Endodermal cell (in vitro differentiated cells): ENCODE measurements around the gene HSD11B2. TPM values are rescaled to one million over a fixed set of nuclear protein-coding genes. Genes with fewer than 3 reads are reported as not detected.

Experiments
- DNase-seq: peaks from one replicate; pipeline ENCODE4 v3.0.0-alpha.2; 2017
- H3K27ac ChIP-seq: 2 replicates; pipeline ENCODE4 v1.5.1; 2013; ENCODE audit warnings: mild to moderate bottlenecking, low read depth, low read length, moderate library complexity
- H3K27me3 ChIP-seq: 2 replicates; pipeline ENCODE4 v1.6.1; 2013; ENCODE audit warnings: mild to moderate bottlenecking, low read length, moderate library complexity; ENCODE audit not compliant: insufficient read depth, control insufficient read depth, poor library complexity, severe bottlenecking
- H3K36me3 ChIP-seq: 2 replicates; pipeline ENCODE4 v1.7.0; 2013; ENCODE audit warnings: mild to moderate bottlenecking, low read length, moderate library complexity; ENCODE audit not compliant: control insufficient read depth, insufficient read depth
- H3K4me1 ChIP-seq: one replicate; pipeline ENCODE4 v1.7.0; 2013; ENCODE audit warnings: low read length; ENCODE audit not compliant: control insufficient read depth, insufficient read depth
- H3K4me3 ChIP-seq: 2 replicates; pipeline ENCODE4 v1.5.1; 2013; ENCODE audit warnings: mild to moderate bottlenecking, low read length, moderate library complexity
- H3K9ac ChIP-seq: 2 replicates; pipeline ENCODE4 v1.6.1; 2013; ENCODE audit warnings: mild to moderate bottlenecking, low read length, moderate library complexity; ENCODE audit not compliant: poor library complexity, severe bottlenecking; ENCODE audit errors: extremely low read depth
- H3K9me3 ChIP-seq: 2 replicates; pipeline ENCODE4 v1.6.1; 2013; ENCODE audit warnings: mild to moderate bottlenecking, low read length, moderate library complexity; ENCODE audit not compliant: control insufficient read depth
- H3K27ac Mint-ChIP-seq: 2 replicates; pipeline ENCODE4 v1.8.0; 2020; ENCODE audit warnings: mixed read lengths
- H3K27me3 Mint-ChIP-seq: 2 replicates; pipeline ENCODE4 v1.8.0; 2021; ENCODE audit warnings: mild to moderate bottlenecking, mixed read lengths; ENCODE audit not compliant: insufficient read depth
- H3K36me3 Mint-ChIP-seq: 2 replicates; pipeline ENCODE4 v1.8.0; 2020; ENCODE audit warnings: low read depth, mixed read lengths
- H3K4me1 Mint-ChIP-seq: 2 replicates; pipeline ENCODE4 v1.8.0; 2020; ENCODE audit warnings: mixed read lengths
- H3K4me3 Mint-ChIP-seq: 2 replicates; pipeline ENCODE4 v1.8.0; 2020; ENCODE audit warnings: mild to moderate bottlenecking, moderate library complexity, mixed read lengths
- H3K9me3 Mint-ChIP-seq: 2 replicates; pipeline ENCODE4 v1.8.0; 2020; ENCODE audit warnings: mild to moderate bottlenecking, mixed read lengths
- WGBS, 2 experiments: methylation state at CpG; one replicate each; pipeline versions ENCODE4 v1.1.5 to v1.1.7; 2013; ENCODE audit warnings: missing lambda C conversion rate in 2 of 2, mixed read lengths in 1 of 2; ENCODE audit not compliant: insufficient coverage in 1 of 2, insufficient read length in 1 of 2; 5-methylcytosine and 5-hydroxymethylcytosine counted together
- total RNA-seq, 2 donors: library from RNA; stranded (reverse); fragmentation: NEBNext Ultra II Directional in 1 of 2; extraction: Animal tissue kit (Norgen Biotek cat#: 25700) in 1 of 2; gene quantifications; 2 replicates in 1 of 2; 3 replicates in 1 of 2; pipeline ENCODE4 v1.2.1, GENCODE V29; 2021
- TF ChIP-seq, protein P1 (sequence below): fragments of 200-600 bp; sonication (generic); conservative IDR thresholded peaks from 2 replicates; pipeline ENCODE4 v1.5.0; 2021; ENCODE audit warnings: antibody characterized with exemption, mild to moderate bottlenecking

HSD11B2 gene
- total RNA-seq, 2 donors from 2014 or later: 10.4 to 14.7 TPM

DNA sequence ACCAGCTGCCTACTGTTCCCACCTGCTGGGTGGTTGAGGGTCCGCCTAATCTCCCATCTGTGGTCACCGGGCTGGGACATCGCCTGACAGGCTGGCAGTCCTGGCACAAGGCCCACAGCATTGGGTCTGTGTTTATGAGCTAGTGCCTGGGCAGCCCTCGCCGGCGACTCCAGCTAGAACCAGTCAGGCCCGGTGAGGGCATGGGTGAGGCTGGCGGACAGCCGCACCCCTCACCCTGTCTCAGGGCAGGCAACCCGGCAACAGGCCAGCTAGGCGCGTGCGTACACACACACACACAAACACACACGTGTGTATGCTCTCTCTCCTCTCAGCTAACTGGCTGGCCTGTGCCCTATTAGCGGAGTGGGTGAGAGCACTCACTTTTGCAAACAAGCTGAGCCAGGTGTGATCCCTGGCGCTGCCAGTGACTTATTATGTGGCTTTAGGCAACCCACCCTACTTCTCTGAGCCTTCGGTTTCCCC is 10.4 kb downstream of the HSD11B2 start:
- Mint-ChIP-seq H3K27ac (no peak overlapping the region), H3K4me1 (peaks cover 3% of the 10 kb centered on the region), H3K27me3 (no peaks in the 10 kb centered on the region)

GRCh38 chr16:67441907-67442306 is 11.0 kb downstream of the HSD11B2 start:
- peaks cover 25% of the 10 kb centered on the region for H3K36me3 Mint-ChIP-seq

More for the DNA sequence above, 10.4 kb downstream of the HSD11B2 start:
- no peak for DNase-seq
- H3K27ac ChIP-seq: no peak overlapping the region
- no peak overlapping the region for H3K4me3 ChIP-seq
- no peak overlapping the region for H3K4me3 Mint-ChIP-seq
- 94 to 96% methylated on average over 11 to 17 of the region's 17 CpGs for WGBS, 2 experiments
- no peak overlapping the region for H3K9ac ChIP-seq
- no peaks in the 10 kb centered on the region for H3K4me1 ChIP-seq
- no peaks in the 10 kb centered on the region for H3K9me3 Mint-ChIP-seq
- no peaks in the 10 kb centered on the region for H3K9me3 ChIP-seq
- H3K36me3 ChIP-seq: peaks cover 10% of the 10 kb centered on the region
- H3K27me3 ChIP-seq: no peaks in the 10 kb centered on the region
- peaks cover 22% of the 10 kb centered on the region for H3K36me3 Mint-ChIP-seq
- TF ChIP-seq, protein P1, sequence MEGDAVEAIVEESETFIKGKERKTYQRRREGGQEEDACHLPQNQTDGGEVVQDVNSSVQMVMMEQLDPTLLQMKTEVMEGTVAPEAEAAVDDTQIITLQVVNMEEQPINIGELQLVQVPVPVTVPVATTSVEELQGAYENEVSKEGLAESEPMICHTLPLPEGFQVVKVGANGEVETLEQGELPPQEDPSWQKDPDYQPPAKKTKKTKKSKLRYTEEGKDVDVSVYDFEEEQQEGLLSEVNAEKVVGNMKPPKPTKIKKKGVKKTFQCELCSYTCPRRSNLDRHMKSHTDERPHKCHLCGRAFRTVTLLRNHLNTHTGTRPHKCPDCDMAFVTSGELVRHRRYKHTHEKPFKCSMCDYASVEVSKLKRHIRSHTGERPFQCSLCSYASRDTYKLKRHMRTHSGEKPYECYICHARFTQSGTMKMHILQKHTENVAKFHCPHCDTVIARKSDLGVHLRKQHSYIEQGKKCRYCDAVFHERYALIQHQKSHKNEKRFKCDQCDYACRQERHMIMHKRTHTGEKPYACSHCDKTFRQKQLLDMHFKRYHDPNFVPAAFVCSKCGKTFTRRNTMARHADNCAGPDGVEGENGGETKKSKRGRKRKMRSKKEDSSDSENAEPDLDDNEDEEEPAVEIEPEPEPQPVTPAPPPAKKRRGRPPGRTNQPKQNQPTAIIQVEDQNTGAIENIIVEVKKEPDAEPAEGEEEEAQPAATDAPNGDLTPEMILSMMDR: no peak

DNA sequence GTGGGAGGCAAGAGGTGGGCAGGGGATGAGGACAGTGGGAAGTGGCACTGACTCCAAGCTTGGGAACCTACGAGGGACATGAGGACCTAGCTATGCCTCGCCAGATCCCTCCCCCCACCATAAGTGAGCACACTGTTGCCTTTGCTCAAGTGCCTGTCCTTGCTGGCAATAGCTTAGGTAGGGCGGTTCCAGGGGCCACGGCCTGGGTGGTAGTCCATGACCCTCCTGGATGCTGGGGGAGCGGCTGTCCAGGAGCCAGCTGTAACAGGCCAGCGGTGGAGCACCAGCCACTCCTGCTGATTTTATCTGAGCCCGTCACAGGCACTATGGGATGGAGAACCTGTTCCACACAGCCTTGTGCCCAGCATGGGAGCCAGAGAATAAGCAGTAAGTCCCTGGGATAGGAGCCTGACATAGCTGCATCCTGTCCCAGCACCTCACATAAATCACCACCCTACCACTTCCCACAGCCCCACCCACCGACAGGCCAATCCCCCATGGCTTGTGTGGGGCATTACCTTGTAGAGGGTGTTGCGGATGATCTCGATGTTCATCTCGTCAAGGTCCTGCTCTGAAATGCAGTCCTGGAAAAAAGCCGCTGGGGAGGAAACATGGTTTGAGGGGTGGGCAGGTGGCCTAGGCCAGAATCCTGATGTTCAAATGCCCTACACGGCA is 11.8 kb downstream of the HSD11B2 start:
- H3K27me3 ChIP-seq: no peaks in the 10 kb centered on the region
- Mint-ChIP-seq H3K4me1 (peaks cover 3% of the 10 kb centered on the region), H3K27ac (no peak overlapping the region), H3K36me3 (peaks cover 25% of the 10 kb centered on the region), H3K27me3 (no peaks in the 10 kb centered on the region), H3K9me3 (no peaks in the 10 kb centered on the region), H3K4me3 (no peak overlapping the region)
- H3K4me1 ChIP-seq: no peaks in the 10 kb centered on the region
- 96 to 99% methylated on average over 8 to 13 of the region's 13 CpGs for WGBS, 2 experiments
- no peak overlapping the region for H3K9ac ChIP-seq
- peaks cover 10% of the 10 kb centered on the region for H3K36me3 ChIP-seq
- TF ChIP-seq, protein P1: no peak
- H3K27ac ChIP-seq: no peak overlapping the region
- DNase-seq: no peak
- no peaks in the 10 kb centered on the region for H3K9me3 ChIP-seq
- H3K4me3 ChIP-seq: no peak overlapping the region

More at GRCh38 chr16:67441907-67442306, 11.0 kb downstream of the HSD11B2 start:
- Histone ChIP-seq H3K27me3 (no peaks in the 10 kb centered on the region), H3K4me1 (no peaks in the 10 kb centered on the region), H3K27ac (no peak overlapping the region), H3K9ac (no peak overlapping the region), H3K36me3 (peaks cover 10% of the 10 kb centered on the region), H3K9me3 (no peaks in the 10 kb centered on the region), H3K4me3 (no peak overlapping the region)
- no peak for DNase-seq
- Mint-ChIP-seq H3K27me3 (no peaks in the 10 kb centered on the region), H3K4me3 (no peak overlapping the region), H3K4me1 (peaks cover 3% of the 10 kb centered on the region), H3K27ac (no peak overlapping the region), H3K9me3 (no peaks in the 10 kb centered on the region)
- TF ChIP-seq, protein P1: no peak
- WGBS, 2 experiments: 54 to 88% methylated on average over 2 to 5 of the region's 5 CpGs
